A549 (cell line): ENCODE data around the gene PAM.

Experiments used
- MAFK ChIP-seq: fragments of 450-650 bp; IDR thresholded peaks from 2 replicates; pipeline ENCODE4 v1.6.1; 2014; ENCODE audit not compliant: partially characterized antibody
- MAZ ChIP-seq: fragments of 150-350 bp; IDR thresholded peaks from 2 replicates; pipeline ENCODE4 v1.6.1; 2014; ENCODE audit warnings: antibody characterized with exemption, low read depth, low read length, borderline replicate concordance
- PBX3 ChIP-seq: IDR thresholded peaks from 2 replicates; pipeline ENCODE4 v1.6.1; 2012
- TF ChIP-seq, protein P1 (sequence below): fragments of >200 bp; sonication (Bioruptor Twin); formaldehyde crosslinking; IDR thresholded peaks from 3 replicates; pipeline ENCODE4 v1.5.1; 2016

DNA sequence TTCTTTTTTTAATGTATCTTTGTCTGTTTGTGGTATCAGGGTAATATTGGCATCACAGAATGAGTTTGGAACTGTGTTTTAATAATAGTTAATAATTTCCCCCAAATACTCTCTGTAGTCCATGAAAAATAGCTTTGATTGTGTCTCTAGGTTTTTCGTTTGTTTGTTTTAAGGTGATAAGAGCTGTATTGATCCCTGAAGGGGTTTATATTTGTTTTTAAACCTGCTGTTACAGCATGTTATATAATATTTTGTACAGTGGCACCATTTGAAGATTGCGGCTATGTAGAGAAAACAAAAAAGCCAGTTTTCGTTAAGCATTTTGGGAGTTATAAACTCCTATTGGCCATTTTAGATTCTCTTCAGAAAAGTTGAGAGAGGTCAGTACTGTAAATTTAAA, 15.7 kb downstream of the PAM start:
- no peak for TF ChIP-seq MAZ
- no peak for TF ChIP-seq MAFK
- TF ChIP-seq, protein P1, sequence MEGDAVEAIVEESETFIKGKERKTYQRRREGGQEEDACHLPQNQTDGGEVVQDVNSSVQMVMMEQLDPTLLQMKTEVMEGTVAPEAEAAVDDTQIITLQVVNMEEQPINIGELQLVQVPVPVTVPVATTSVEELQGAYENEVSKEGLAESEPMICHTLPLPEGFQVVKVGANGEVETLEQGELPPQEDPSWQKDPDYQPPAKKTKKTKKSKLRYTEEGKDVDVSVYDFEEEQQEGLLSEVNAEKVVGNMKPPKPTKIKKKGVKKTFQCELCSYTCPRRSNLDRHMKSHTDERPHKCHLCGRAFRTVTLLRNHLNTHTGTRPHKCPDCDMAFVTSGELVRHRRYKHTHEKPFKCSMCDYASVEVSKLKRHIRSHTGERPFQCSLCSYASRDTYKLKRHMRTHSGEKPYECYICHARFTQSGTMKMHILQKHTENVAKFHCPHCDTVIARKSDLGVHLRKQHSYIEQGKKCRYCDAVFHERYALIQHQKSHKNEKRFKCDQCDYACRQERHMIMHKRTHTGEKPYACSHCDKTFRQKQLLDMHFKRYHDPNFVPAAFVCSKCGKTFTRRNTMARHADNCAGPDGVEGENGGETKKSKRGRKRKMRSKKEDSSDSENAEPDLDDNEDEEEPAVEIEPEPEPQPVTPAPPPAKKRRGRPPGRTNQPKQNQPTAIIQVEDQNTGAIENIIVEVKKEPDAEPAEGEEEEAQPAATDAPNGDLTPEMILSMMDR: no peak
- TF ChIP-seq PBX3: no peak
